Measurements from ENCODE around the gene TIGD1.

Gene TIGD1

GRCh38 chr2:232584238-232584637, 33.9 kb upstream of the TIGD1 start:
- TF ChIP-seq POLR2A (IDR thresholded peaks at IDR 0.05; ENCODE audit: extremely low read depth, insufficient read length), result no peak
- TF ChIP-seq, protein P1, sequence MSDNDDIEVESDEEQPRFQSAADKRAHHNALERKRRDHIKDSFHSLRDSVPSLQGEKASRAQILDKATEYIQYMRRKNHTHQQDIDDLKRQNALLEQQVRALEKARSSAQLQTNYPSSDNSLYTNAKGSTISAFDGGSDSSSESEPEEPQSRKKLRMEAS (IDR thresholded peaks at IDR 0.05; ENCODE audit: low read depth, low read length), result no peak
- TF ChIP-seq MYC (IDR thresholded peaks at IDR 0.05; ENCODE audit: low read depth, low read length), result no peak
- no peak for TF ChIP-seq CTCF (IDR thresholded peaks at IDR 0.05; ENCODE audit: low read depth, low read length)
- H3K4me3 ChIP-seq (ENCODE audit: low read depth, low read length), result no peak overlapping the region
- DNase-seq (ENCODE audit: low read depth), result no peak

DNA sequence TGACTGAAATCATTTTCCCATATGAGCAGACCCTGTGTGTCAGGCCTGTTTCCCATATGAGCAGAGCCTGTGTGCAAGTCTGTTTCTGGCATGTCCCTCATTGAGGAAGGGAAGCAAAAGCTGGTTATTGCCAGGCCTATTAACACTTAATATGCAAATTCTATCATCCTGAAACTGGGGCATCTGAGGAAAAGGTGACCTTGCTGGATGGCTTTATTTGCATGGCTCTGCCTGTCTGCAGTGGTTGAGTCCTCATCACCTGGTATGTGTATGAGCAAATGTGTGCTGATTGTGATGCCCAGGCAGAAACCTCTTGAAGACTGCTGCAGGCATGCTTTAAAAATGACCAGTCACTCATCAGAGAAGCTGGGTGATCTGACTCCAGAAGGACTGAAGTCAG, 31.4 kb upstream of the TIGD1 start:
- no peak for DNase-seq (ENCODE audit: low read depth)
- no peak for TF ChIP-seq POLR2A (IDR thresholded peaks at IDR 0.05; ENCODE audit: extremely low read depth, insufficient read length)
- no peak for TF ChIP-seq MYC (IDR thresholded peaks at IDR 0.05; ENCODE audit: low read depth, low read length)
- TF ChIP-seq CTCF (IDR thresholded peaks at IDR 0.05; ENCODE audit: low read depth, low read length), result no peak
- TF ChIP-seq, protein P1 (IDR thresholded peaks at IDR 0.05; ENCODE audit: low read depth, low read length), result no peak
- no peak overlapping the region for H3K4me3 ChIP-seq (ENCODE audit: low read depth, low read length)

DNA sequence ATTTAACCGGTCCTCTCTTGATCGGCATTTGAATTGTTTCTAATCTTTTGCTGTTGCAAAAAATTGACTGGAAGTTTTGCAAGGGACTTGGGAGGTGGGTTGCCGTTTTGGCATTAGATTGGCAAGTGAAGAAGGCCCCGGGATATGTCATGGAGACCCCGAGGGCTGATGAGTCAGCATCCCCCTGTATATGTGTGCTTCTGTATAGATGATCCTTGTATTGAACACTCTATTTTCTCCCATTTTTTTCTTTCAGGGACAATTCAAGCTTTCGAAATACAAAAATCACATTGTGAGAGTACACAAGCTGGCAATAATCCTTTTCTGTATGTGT, 30.3 kb upstream of the TIGD1 start:
- TF ChIP-seq CTCF (IDR thresholded peaks at IDR 0.05; ENCODE audit: low read depth, low read length) (no peak), MYC (IDR thresholded peaks at IDR 0.05; ENCODE audit: low read depth, low read length) (no peak), POLR2A (IDR thresholded peaks at IDR 0.05; ENCODE audit: extremely low read depth, insufficient read length) (no peak)
- TF ChIP-seq, protein P1 (IDR thresholded peaks at IDR 0.05; ENCODE audit: low read depth, low read length), result no peak
- no peak for DNase-seq (ENCODE audit: low read depth)
- H3K4me3 ChIP-seq (ENCODE audit: low read depth, low read length), result no peak overlapping the region

DNA sequence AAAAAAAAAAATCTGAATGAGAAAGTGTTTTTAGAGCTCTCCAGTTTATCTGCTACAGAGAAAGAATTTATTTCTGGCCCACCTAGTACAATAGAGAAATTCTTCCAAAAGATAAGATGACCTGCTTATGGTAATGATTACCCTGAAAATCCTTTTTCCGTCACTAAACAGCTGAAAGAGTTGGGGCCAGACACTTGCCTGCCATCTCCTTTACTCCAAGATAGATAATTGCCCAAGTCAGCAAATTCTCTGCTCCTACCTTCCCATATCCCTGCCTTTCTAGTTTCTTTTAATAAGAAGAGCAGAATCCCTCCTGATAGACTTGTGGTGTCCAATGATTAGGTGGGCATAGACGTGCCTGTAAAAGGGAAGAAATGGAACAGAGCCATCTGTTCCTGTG, 28.3 kb upstream of the TIGD1 start:
- no peak for DNase-seq (ENCODE audit: low read depth)
- no peak for TF ChIP-seq MYC (IDR thresholded peaks at IDR 0.05; ENCODE audit: low read depth, low read length)
- TF ChIP-seq, protein P1 (IDR thresholded peaks at IDR 0.05; ENCODE audit: low read depth, low read length), result no peak
- TF ChIP-seq CTCF (IDR thresholded peaks at IDR 0.05; ENCODE audit: low read depth, low read length), result no peak
- TF ChIP-seq POLR2A (IDR thresholded peaks at IDR 0.05; ENCODE audit: extremely low read depth, insufficient read length), result no peak
- H3K4me3 ChIP-seq (ENCODE audit: low read depth, low read length), result no peak overlapping the region

DNA sequence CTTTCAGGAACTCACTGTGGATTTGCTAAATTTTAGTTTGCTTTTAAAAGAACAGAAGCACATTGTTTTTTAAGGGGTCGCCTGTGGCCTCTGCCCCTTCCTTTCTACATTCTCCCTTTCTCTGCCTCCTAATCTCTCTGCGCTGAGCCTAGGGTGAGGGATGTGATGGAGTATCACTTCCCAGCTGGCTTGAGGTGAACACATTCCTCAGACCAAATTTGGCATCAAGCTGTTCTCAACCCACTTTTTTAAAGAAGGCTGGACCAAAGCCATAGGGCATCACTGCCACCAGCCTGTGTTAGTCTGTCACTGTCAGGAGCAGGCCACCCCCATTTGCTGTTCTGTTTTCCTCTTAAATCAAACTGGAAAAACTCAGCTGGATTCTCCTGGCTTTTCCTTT, 27.5 kb upstream of the TIGD1 start:
- TF ChIP-seq MYC (IDR thresholded peaks at IDR 0.05; ENCODE audit: low read depth, low read length), result no peak
- no peak for TF ChIP-seq POLR2A (IDR thresholded peaks at IDR 0.05; ENCODE audit: extremely low read depth, insufficient read length)
- TF ChIP-seq, protein P1 (IDR thresholded peaks at IDR 0.05; ENCODE audit: low read depth, low read length), result no peak
- TF ChIP-seq CTCF (IDR thresholded peaks at IDR 0.05; ENCODE audit: low read depth, low read length), result no peak
- no peak overlapping the region for H3K4me3 ChIP-seq (ENCODE audit: low read depth, low read length)
- DNase-seq (ENCODE audit: low read depth), result no peak

DNA sequence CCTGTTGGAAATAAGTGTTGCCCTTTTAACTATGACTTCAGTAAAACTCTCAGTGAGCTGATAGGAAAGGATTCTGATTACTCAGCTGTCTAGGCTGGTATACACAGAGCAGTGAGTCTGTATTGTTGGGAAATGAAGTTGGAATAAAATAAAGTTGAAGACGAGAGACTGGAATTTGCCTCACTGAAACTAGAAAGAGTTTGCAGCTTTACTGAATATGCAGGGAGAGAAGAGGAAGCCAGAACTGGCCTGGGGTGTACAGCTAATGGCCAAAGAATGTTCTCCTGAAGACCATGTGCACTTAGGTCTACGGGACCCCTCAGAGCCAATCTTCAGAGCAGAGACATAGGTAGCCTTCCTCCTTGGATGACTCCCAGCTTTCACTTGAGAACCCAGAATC, 26.6 kb upstream of the TIGD1 start:
- no peak for DNase-seq (ENCODE audit: low read depth)
- TF ChIP-seq POLR2A (IDR thresholded peaks at IDR 0.05; ENCODE audit: extremely low read depth, insufficient read length) (no peak), CTCF (IDR thresholded peaks at IDR 0.05; ENCODE audit: low read depth, low read length) (no peak), MYC (IDR thresholded peaks at IDR 0.05; ENCODE audit: low read depth, low read length) (no peak)
- TF ChIP-seq, protein P1 (IDR thresholded peaks at IDR 0.05; ENCODE audit: low read depth, low read length), result no peak
- H3K4me3 ChIP-seq (ENCODE audit: low read depth, low read length), result no peak overlapping the region
